ENCODE data around the gene ZC3HAV1L. TPM values are rescaled to one million over a fixed set of nuclear protein-coding genes. Genes with fewer than 3 reads are reported as not detected.

ZC3HAV1L gene
- total and polyA plus RNA-seq, 2 experiments from 2014 or later: 2.0 to 11.3 TPM

- Histone ChIP-seq H3K4me3 (no peak overlapping the region), H3K27ac (ENCODE audit: low read depth) (no peak overlapping the region), H3K4me2 (no peak overlapping the region), H3K9me2 (ENCODE audit: insufficient read depth) (no peaks in the 10 kb centered on the region), H4K20me1 (replicated peaks; ENCODE audit: insufficient read depth) (no peaks in the 10 kb centered on the region), H3K27me3 (ENCODE audit: insufficient read depth) (no peaks in the 10 kb centered on the region), H2AFZ (no peak overlapping the region), H3F3A (replicated peaks; ENCODE audit: low read depth) (0 out of 2 replicates have a peak, but pooled peaks cover 6% of the 10 kb centered on the region), H3K36me3 (ENCODE audit: insufficient read depth) (peaks cover 23% of the 10 kb centered on the region), H3K79me2 (replicated peaks; ENCODE audit: insufficient read depth) (no peaks in the 10 kb centered on the region), H3K4me1 (ENCODE audit: insufficient read depth) (no peaks in the 10 kb centered on the region)
- DNase-seq (ENCODE audit: low spot score) (no peak), ATAC-seq (no peak)
- TF ChIP-seq JUNB (IDR thresholded peaks at IDR 0.05; ENCODE audit: unreplicated experiment) (no peak), NANOG (IDR thresholded peaks at IDR 0.05; ENCODE audit: borderline replicate concordance) (no peak)
- TF ChIP-seq, protein P1, sequence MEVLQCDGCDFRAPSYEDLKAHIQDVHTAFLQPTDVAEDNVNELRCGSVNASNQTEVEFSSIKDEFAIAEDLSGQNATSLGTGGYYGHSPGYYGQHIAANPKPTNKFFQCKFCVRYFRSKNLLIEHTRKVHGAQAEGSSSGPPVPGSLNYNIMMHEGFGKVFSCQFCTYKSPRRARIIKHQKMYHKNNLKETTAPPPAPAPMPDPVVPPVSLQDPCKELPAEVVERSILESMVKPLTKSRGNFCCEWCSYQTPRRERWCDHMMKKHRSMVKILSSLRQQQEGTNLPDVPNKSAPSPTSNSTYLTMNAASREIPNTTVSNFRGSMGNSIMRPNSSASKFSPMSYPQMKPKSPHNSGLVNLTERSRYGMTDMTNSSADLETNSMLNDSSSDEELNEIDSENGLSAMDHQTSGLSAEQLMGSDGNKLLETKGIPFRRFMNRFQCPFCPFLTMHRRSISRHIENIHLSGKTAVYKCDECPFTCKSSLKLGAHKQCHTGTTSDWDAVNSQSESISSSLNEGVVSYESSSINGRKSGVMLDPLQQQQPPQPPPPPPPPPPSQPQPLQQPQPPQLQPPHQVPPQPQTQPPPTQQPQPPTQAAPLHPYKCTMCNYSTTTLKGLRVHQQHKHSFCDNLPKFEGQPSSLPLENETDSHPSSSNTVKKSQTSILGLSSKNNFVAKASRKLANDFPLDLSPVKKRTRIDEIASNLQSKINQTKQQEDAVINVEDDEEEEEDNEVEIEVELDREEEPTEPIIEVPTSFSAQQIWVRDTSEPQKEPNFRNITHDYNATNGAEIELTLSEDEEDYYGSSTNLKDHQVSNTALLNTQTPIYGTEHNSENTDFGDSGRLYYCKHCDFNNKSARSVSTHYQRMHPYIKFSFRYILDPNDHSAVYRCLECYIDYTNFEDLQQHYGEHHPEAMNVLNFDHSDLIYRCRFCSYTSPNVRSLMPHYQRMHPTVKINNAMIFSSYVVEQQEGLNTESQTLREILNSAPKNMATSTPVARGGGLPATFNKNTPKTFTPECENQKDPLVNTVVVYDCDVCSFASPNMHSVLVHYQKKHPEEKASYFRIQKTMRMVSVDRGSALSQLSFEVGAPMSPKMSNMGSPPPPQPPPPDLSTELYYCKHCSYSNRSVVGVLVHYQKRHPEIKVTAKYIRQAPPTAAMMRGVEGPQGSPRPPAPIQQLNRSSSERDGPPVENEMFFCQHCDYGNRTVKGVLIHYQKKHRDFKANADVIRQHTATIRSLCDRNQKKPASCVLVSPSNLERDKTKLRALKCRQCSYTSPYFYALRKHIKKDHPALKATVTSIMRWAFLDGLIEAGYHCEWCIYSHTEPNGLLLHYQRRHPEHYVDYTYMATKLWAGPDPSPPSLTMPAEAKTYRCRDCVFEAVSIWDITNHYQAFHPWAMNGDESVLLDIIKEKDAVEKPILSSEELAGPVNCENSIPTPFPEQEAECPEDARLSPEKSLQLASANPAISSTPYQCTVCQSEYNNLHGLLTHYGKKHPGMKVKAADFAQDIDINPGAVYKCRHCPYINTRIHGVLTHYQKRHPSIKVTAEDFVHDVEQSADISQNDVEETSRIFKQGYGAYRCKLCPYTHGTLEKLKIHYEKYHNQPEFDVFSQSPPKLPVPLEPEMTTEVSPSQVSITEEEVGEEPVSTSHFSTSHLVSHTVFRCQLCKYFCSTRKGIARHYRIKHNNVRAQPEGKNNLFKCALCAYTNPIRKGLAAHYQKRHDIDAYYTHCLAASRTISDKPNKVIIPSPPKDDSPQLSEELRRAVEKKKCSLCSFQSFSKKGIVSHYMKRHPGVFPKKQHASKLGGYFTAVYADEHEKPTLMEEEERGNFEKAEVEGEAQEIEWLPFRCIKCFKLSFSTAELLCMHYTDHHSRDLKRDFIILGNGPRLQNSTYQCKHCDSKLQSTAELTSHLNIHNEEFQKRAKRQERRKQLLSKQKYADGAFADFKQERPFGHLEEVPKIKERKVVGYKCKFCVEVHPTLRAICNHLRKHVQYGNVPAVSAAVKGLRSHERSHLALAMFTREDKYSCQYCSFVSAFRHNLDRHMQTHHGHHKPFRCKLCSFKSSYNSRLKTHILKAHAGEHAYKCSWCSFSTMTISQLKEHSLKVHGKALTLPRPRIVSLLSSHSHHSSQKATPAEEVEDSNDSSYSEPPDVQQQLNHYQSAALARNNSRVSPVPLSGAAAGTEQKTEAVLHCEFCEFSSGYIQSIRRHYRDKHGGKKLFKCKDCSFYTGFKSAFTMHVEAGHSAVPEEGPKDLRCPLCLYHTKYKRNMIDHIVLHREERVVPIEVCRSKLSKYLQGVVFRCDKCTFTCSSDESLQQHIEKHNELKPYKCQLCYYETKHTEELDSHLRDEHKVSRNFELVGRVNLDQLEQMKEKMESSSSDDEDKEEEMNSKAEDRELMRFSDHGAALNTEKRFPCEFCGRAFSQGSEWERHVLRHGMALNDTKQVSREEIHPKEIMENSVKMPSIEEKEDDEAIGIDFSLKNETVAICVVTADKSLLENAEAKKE (CRISPR knock-in tag; IDR thresholded peaks at IDR 0.05): no peak
- no peaks in the 10 kb centered on the region for H3K27me3 Mint-ChIP-seq (ENCODE audit: insufficient read depth, low read depth, poor library complexity)
- no peak overlapping the region for H3K27ac Mint-ChIP-seq
- no peaks in the 10 kb centered on the region for H3K9me3 Mint-ChIP-seq
- peaks cover 4% of the 10 kb centered on the region; the same call in 2 of the 3 replicates for H3K4me1 Mint-ChIP-seq
- H3K4me3 Mint-ChIP-seq: no peak overlapping the region
- peaks cover 29% of the 10 kb centered on the region; the same call in 2 of the 3 replicates for H3K36me3 Mint-ChIP-seq (ENCODE audit: low read depth)
These were observed 14.1 kb upstream of the ZC3HAV1L start for GRCh38 chr7:139049936-139050335.

- Histone ChIP-seq H3K4me1 (ENCODE audit: insufficient read depth) (no peaks in the 10 kb centered on the region), H4K20me1 (replicated peaks; ENCODE audit: insufficient read depth) (no peaks in the 10 kb centered on the region), H3K27ac (ENCODE audit: low read depth) (no peak overlapping the region), H2AFZ (no peak overlapping the region), H3K4me2 (no peak overlapping the region), H3K79me2 (replicated peaks; ENCODE audit: insufficient read depth) (no peaks in the 10 kb centered on the region), H3K4me3 (no peak overlapping the region), H3K9me2 (ENCODE audit: insufficient read depth) (no peaks in the 10 kb centered on the region), H3F3A (replicated peaks; ENCODE audit: low read depth) (0 out of 2 replicates have a peak, but pooled peaks cover 6% of the 10 kb centered on the region), H3K36me3 (ENCODE audit: insufficient read depth) (peaks cover 18% of the 10 kb centered on the region), H3K27me3 (ENCODE audit: insufficient read depth) (no peaks in the 10 kb centered on the region)
- Mint-ChIP-seq H3K9me3 (no peaks in the 10 kb centered on the region), H3K27me3 (ENCODE audit: insufficient read depth, low read depth, poor library complexity) (no peaks in the 10 kb centered on the region), H3K4me1 (peaks cover 4% of the 10 kb centered on the region; the same call in 2 of the 3 replicates), H3K4me3 (no peak overlapping the region), H3K27ac (no peak overlapping the region), H3K36me3 (ENCODE audit: low read depth) (peaks cover 29% of the 10 kb centered on the region; the same call in 2 of the 3 replicates)
- no peak for DNase-seq (ENCODE audit: low spot score)
- ATAC-seq: no peak
- no peak for TF ChIP-seq STAT1 (IDR thresholded peaks at IDR 0.05; ENCODE audit: unreplicated experiment)
- no peak for TF ChIP-seq CTCF (conservative IDR thresholded peaks at IDR 0.05; ENCODE audit: low read depth in 2 of 2)
- TF ChIP-seq ZNF114 (CRISPR knock-in tag; IDR thresholded peaks at IDR 0.05): no peak
- no peak for TF ChIP-seq ETS1 (IDR thresholded peaks at IDR 0.05)
- no peak for TF ChIP-seq ZNF331 (CRISPR knock-in tag; IDR thresholded peaks at IDR 0.05; ENCODE audit: low read depth)
- no peak for TF ChIP-seq POLR2AphosphoS5 (IDR thresholded peaks at IDR 0.05; ENCODE audit: low read depth)
- TF ChIP-seq, protein P2, sequence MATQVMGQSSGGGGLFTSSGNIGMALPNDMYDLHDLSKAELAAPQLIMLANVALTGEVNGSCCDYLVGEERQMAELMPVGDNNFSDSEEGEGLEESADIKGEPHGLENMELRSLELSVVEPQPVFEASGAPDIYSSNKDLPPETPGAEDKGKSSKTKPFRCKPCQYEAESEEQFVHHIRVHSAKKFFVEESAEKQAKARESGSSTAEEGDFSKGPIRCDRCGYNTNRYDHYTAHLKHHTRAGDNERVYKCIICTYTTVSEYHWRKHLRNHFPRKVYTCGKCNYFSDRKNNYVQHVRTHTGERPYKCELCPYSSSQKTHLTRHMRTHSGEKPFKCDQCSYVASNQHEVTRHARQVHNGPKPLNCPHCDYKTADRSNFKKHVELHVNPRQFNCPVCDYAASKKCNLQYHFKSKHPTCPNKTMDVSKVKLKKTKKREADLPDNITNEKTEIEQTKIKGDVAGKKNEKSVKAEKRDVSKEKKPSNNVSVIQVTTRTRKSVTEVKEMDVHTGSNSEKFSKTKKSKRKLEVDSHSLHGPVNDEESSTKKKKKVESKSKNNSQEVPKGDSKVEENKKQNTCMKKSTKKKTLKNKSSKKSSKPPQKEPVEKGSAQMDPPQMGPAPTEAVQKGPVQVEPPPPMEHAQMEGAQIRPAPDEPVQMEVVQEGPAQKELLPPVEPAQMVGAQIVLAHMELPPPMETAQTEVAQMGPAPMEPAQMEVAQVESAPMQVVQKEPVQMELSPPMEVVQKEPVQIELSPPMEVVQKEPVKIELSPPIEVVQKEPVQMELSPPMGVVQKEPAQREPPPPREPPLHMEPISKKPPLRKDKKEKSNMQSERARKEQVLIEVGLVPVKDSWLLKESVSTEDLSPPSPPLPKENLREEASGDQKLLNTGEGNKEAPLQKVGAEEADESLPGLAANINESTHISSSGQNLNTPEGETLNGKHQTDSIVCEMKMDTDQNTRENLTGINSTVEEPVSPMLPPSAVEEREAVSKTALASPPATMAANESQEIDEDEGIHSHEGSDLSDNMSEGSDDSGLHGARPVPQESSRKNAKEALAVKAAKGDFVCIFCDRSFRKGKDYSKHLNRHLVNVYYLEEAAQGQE (IDR thresholded peaks at IDR 0.05; ENCODE audit: unreplicated experiment): no peak
- TF ChIP-seq JUNB (IDR thresholded peaks at IDR 0.05; ENCODE audit: unreplicated experiment): no peak
These were observed 13.3 kb upstream of the ZC3HAV1L start for GRCh38 chr7:139049111-139049510.

Measured in GM23338 (cell line).